Sigmoid colon (tissue), 4 donors: Measurements from ENCODE around the gene TTC33.

ENCODE experiments used
- POLR2AphosphoS5 ChIP-seq, 4 donors: sonication (generic); formaldehyde crosslinking; IDR thresholded peaks; one replicate each; pipeline ENCODE4 v1.6.1; 2017; ENCODE audit warnings: antibody characterized with exemption in 4 of 4
- TF ChIP-seq, protein P1 (sequence below), 4 experiments: fragments of 450-650 bp in 3 of 4; fragments of 200-600 bp in 1 of 4; IDR thresholded peaks; one replicate each; pipeline ENCODE4 v1.5.1; 2016 to 2019; ENCODE audit warnings: antibody characterized with exemption in 4 of 4, mild to moderate bottlenecking in 3 of 4, moderate library complexity in 2 of 4

DNA sequence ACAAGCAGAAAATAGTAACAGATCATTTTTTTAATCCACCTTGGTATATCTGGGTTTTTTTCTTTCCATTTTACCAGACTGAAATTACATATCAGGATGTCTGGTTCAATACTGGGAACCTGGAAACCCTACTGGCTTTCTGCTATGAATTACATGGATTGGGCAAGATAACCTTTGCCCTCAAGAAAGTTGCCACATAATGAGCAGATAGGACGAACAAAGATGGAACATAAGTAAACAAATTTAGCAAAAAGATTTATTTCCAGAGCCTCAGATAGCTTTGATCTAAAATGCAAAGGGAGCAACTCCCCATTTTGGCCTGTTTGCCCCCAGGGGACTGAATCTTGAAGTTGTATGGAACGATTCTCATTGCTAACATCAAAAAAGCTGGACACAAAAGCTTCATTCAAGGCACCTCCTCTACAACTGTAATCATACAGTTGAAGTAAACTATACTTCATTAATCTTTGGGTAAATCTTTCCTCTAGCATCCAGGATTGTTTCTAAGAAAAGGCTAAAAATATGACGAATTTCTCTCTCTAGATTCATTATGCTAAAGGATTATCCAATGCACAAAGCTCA lies 207.7 kb downstream of the TTC33 start:
- no peak for TF ChIP-seq POLR2AphosphoS5 (IDR thresholded peaks at IDR 0.05)
- TF ChIP-seq, protein P1, sequence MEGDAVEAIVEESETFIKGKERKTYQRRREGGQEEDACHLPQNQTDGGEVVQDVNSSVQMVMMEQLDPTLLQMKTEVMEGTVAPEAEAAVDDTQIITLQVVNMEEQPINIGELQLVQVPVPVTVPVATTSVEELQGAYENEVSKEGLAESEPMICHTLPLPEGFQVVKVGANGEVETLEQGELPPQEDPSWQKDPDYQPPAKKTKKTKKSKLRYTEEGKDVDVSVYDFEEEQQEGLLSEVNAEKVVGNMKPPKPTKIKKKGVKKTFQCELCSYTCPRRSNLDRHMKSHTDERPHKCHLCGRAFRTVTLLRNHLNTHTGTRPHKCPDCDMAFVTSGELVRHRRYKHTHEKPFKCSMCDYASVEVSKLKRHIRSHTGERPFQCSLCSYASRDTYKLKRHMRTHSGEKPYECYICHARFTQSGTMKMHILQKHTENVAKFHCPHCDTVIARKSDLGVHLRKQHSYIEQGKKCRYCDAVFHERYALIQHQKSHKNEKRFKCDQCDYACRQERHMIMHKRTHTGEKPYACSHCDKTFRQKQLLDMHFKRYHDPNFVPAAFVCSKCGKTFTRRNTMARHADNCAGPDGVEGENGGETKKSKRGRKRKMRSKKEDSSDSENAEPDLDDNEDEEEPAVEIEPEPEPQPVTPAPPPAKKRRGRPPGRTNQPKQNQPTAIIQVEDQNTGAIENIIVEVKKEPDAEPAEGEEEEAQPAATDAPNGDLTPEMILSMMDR (IDR thresholded peaks at IDR 0.05): no peak
